GM12801 (cell line): ENCODE results near the gene RYR2.

Experiments
- CTCF ChIP-seq: IDR thresholded peaks from one replicate; pipeline ENCODE4 v1.5.1; 2011; ENCODE audit warnings: control low read depth; ENCODE audit not compliant: insufficient read length; ENCODE audit errors: extremely low read depth

RYR2 gene

GRCh38 chr1:237879195-237879594 lies 837.2 kb downstream of the RYR2 start:
- no peak for TF ChIP-seq CTCF
